ENCODE data around the gene LRCH1. TPM values are rescaled to one million over a fixed set of nuclear protein-coding genes. Genes with fewer than 3 reads are reported as not detected.
A peak's percentile ranks its signal among the peaks of the same experiment; 100 is the strongest.

LRCH1 gene
- total RNA-seq, 4 donors from 2014 or later = 5.2 to 30.7 (median 17.1) TPM

GRCh38 chr13:46698910-46699460 is 146.0 kb downstream of the LRCH1 start:
- 55 to 66% methylated on average over 3 to 6 of the region's 6 CpGs for WGBS, 2 donors (ENCODE audit: low coverage in 1 of 2)
- no peak overlapping the region for H3K4me3 ChIP-seq
- H3K27me3 ChIP-seq = no peaks in the 10 kb centered on the region
- no peaks in the 10 kb centered on the region for H3K9me3 ChIP-seq
- DNase-seq = no peak
- in situ Hi-C loops (cut with MboI; ENCODE audit: low pct_ligation_motif_present in 1 of 4, low pct_unique_long_range_greater_than_20kb in 1 of 4, low sequenced_read_pairs in 3 of 4) = no loop called here
- intact Hi-C loops (cut with DNase I; ENCODE audit: low total_unique reads) = no loop called here
- H3K27ac ChIP-seq = peak overlapping the region; percentile 7 to 45 (median 20)
- peaks cover 0 to 25% (median 9%) of the 10 kb centered on the region in 4 donors for H3K36me3 ChIP-seq
- H3K4me1 ChIP-seq = peaks cover 0 to 15% (median 7%) of the 10 kb centered on the region in 4 donors
- TF ChIP-seq EP300 (IDR thresholded peaks at IDR 0.05; ENCODE audit: low read depth) = no peak
- TF ChIP-seq, protein P1, sequence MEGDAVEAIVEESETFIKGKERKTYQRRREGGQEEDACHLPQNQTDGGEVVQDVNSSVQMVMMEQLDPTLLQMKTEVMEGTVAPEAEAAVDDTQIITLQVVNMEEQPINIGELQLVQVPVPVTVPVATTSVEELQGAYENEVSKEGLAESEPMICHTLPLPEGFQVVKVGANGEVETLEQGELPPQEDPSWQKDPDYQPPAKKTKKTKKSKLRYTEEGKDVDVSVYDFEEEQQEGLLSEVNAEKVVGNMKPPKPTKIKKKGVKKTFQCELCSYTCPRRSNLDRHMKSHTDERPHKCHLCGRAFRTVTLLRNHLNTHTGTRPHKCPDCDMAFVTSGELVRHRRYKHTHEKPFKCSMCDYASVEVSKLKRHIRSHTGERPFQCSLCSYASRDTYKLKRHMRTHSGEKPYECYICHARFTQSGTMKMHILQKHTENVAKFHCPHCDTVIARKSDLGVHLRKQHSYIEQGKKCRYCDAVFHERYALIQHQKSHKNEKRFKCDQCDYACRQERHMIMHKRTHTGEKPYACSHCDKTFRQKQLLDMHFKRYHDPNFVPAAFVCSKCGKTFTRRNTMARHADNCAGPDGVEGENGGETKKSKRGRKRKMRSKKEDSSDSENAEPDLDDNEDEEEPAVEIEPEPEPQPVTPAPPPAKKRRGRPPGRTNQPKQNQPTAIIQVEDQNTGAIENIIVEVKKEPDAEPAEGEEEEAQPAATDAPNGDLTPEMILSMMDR (IDR thresholded peaks at IDR 0.05) = no peak
- no peak for TF ChIP-seq POLR2A (IDR thresholded peaks at IDR 0.05)
- peak in 1 of 3 donors; percentile 7 for TF ChIP-seq POLR2AphosphoS5 (IDR thresholded peaks at IDR 0.05)

DNA sequence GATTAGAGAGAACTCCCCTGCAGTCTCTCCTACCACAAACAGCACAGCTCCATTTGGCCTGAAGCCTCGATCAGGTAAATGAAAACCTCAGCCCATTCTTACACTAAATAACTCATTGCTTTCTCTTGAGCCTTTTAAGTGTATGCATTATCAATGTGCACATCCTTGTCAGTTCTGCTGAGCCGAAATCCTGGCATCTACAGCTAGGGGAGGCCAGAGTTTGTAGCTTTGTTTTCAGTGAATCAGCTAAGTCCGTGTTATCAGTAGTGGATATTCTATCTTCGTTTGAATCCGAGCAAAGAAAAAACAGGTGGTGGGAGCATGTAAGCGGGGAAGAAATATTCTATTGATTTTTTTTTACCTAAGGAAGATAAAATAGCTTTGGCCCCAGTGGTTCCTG is 159.6 kb downstream of the LRCH1 start:
- no peak for TF ChIP-seq EP300 (IDR thresholded peaks at IDR 0.05; ENCODE audit: low read depth)
- TF ChIP-seq POLR2A (IDR thresholded peaks at IDR 0.05) = no peak
- TF ChIP-seq, protein P1 (IDR thresholded peaks at IDR 0.05) = no peak
- no peak for TF ChIP-seq POLR2AphosphoS5 (IDR thresholded peaks at IDR 0.05)
- H3K27me3 ChIP-seq = no peaks in the 10 kb centered on the region
- no peaks in the 10 kb centered on the region for H3K9me3 ChIP-seq
- H3K27ac ChIP-seq = no peak overlapping the region
- in situ Hi-C loops (cut with MboI; ENCODE audit: low pct_ligation_motif_present in 1 of 4, low pct_unique_long_range_greater_than_20kb in 1 of 4, low sequenced_read_pairs in 3 of 4) (loop anchor here in 2 of 4 donors (5.0 to 10.0 kb wide), 2 partner anchors 160 to 168 kb away; partner anchors contain the start of gene LRCH1 (in 1 of the 2)), intact Hi-C loops (cut with DNase I; ENCODE audit: low total_unique reads) (no loop called here)
- no peaks in the 10 kb centered on the region for H3K4me1 ChIP-seq
- DNase-seq = no peak
- WGBS, 2 donors (ENCODE audit: low coverage in 1 of 2) = 79% methylated on average over 6 of the region's 6 CpGs; no CpG with 5 or more reads in 1 of the 2 donors
- peaks cover 0 to 7% (median 3%) of the 10 kb centered on the region in 4 donors for H3K36me3 ChIP-seq
- H3K4me3 ChIP-seq = no peak overlapping the region

DNA sequence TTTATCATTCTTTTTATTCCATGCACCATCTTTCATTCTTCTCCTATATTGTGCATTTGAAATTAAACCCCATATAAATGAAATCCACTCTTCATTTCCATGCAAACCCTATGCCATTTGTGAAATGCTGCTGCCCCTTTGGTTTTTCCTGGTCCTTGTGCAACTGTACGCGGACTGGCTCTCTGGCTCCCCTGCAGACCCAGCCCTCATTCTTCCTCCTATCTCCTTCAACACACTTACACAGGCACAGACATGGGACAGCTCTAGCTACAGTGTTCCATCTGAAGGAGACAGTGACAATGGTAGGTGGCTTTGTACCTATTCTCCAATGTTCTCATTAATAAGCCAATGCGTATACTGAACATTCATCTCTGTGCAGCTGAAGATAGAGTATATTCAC is 162.4 kb downstream of the LRCH1 start:
- intact Hi-C loops (cut with DNase I; ENCODE audit: low total_unique reads) = loop anchor here (5.0 kb wide), 1 partner anchor 218 kb away; no protein-coding TSS in a partner anchor
- Histone ChIP-seq H3K9me3 (no peaks in the 10 kb centered on the region), H3K4me1 (no peaks in the 10 kb centered on the region), H3K36me3 (peaks cover 0 to 7% (median 0%) of the 10 kb centered on the region in 4 donors), H3K27me3 (no peaks in the 10 kb centered on the region), H3K4me3 (no peak overlapping the region), H3K27ac (no peak overlapping the region)
- TF ChIP-seq POLR2A (IDR thresholded peaks at IDR 0.05) = no peak
- WGBS, 2 donors (ENCODE audit: low coverage in 1 of 2) = 89 to 99% methylated on average over 3 of the region's 3 CpGs
- no peak for DNase-seq
- in situ Hi-C loops (cut with MboI; ENCODE audit: low pct_ligation_motif_present in 1 of 4, low pct_unique_long_range_greater_than_20kb in 1 of 4, low sequenced_read_pairs in 3 of 4) = loop anchor here in 1 of 4 donors (10.0 kb wide), 1 partner anchor 171 kb away; no protein-coding TSS in a partner anchor

DNA sequence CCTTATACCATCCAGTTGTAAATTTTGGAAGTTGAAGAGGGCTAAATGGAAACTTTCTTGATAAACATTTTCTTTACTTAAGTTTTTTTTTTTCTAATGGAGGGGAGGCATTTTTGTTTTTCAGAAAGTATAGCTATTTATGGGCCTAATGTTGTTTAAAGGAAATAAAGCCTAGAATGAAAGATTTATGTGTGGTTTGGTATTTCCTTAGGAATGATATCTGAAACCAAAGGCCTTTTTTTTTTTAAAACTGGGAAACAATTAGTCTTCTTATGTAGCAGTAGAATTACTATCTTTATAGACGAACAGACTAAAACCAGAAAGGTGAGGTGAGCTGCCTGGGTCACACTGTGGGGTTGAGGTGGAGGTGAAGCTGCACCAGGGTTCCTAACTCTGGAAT is 163.9 kb downstream of the LRCH1 start:
- 57 to 76% methylated on average over 1 of the region's 1 CpG for WGBS, 2 donors (ENCODE audit: low coverage in 1 of 2)
- intact Hi-C loops (cut with DNase I; ENCODE audit: low total_unique reads) = loop anchor here (5.0 kb wide), 1 partner anchor 220 kb away; no protein-coding TSS in a partner anchor
- Histone ChIP-seq H3K27ac (no peak overlapping the region), H3K4me1 (peaks cover 0 to 5% (median 0%) of the 10 kb centered on the region in 4 donors), H3K9me3 (no peaks in the 10 kb centered on the region), H3K36me3 (no peaks in the 10 kb centered on the region), H3K27me3 (no peaks in the 10 kb centered on the region), H3K4me3 (no peak overlapping the region)
- no peak for DNase-seq
- TF ChIP-seq POLR2AphosphoS5 (IDR thresholded peaks at IDR 0.05) = no peak
- in situ Hi-C loops (cut with MboI; ENCODE audit: low pct_ligation_motif_present in 1 of 4, low pct_unique_long_range_greater_than_20kb in 1 of 4, low sequenced_read_pairs in 3 of 4) = loop anchor here in 1 of 4 donors (10.0 kb wide), 1 partner anchor 172 kb away; no protein-coding TSS in a partner anchor

- in situ Hi-C loops (cut with MboI; ENCODE audit: low pct_ligation_motif_present in 1 of 4, low pct_unique_long_range_greater_than_20kb in 1 of 4, low sequenced_read_pairs in 3 of 4) = loop anchor here in 1 of 4 donors (10.0 kb wide), 1 partner anchor 172 kb away; no protein-coding TSS in a partner anchor
- WGBS, 2 donors (ENCODE audit: low coverage in 1 of 2) = 78% methylated on average over 4 of the region's 4 CpGs
- no peak for TF ChIP-seq POLR2AphosphoS5 (IDR thresholded peaks at IDR 0.05)
- no peak for TF ChIP-seq POLR2A (IDR thresholded peaks at IDR 0.05)
- TF ChIP-seq EP300 (IDR thresholded peaks at IDR 0.05; ENCODE audit: low read depth) = no peak
- intact Hi-C loops (cut with DNase I; ENCODE audit: low total_unique reads) = loop anchor here (5.0 kb wide), 1 partner anchor 220 kb away; no protein-coding TSS in a partner anchor
- Histone ChIP-seq H3K27me3 (no peaks in the 10 kb centered on the region), H3K4me3 (no peak overlapping the region), H3K9me3 (no peaks in the 10 kb centered on the region), H3K27ac (no peak overlapping the region), H3K36me3 (no peaks in the 10 kb centered on the region), H3K4me1 (peaks cover 0 to 5% (median 0%) of the 10 kb centered on the region in 4 donors)
- DNase-seq = no peak
Measured at GRCh38 chr13:46717275-46717674, 164.3 kb downstream of the LRCH1 start.

Data from transverse colon (tissue), 4 donors.